Nucleus accumbens (tissue), 56 donors: ENCODE results near the gene PYURF.

Source experiments
- DNase-seq, 56 donors: peaks; one replicate each; lab custom pipeline; 2025; lab: John Stamatoyannopoulos, UW

Gene PYURF, protein sequence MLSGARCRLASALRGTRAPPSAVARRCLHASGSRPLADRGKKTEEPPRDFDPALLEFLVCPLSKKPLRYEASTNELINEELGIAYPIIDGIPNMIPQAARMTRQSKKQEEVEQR

DNA sequence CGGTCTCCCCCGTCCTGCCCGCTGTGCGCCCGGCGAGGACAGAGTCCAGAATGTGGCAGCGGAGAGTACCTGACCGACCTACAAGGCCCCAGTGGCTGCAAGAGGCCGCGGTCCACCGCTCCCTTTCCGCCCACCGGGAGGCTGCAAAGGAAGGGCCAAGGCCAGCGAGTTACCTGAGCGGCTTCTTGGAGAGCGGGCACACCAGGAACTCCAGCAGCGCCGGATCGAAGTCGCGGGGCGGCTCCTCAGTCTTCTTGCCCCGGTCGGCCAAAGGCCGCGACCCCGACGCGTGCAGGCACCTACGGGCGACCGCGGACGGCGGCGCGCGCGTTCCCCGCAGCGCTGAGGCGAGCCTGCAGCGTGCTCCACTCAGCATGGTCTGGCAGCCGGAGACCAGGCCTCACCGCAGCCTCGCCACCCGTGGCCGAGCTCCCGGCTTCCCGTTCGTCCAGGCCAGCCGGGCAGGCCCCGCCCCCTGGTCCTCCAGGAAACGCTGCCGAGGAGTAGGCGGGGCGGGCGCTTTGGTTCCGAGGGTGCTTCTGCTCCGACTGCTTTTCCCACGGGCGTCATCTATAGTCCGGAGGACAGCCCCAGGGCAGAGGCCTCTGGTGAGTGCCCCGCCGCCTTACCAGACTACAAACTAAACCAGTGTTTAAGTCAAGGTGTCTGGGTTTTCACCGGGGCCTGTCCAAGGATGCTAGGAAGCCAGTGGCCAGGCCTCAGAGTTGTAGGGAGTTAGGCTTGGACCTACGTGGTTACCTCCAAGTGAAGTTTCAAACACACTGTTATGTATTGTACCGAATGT is at the start of gene PYURF:
Gene PYURF (minus strand): TSS at position 452 of the 805 bp plus-strand sequence. CDS start 76 bp downstream, at position 376.
- peak; percentile 60 to 95 (median 88) for DNase-seq

DNA sequence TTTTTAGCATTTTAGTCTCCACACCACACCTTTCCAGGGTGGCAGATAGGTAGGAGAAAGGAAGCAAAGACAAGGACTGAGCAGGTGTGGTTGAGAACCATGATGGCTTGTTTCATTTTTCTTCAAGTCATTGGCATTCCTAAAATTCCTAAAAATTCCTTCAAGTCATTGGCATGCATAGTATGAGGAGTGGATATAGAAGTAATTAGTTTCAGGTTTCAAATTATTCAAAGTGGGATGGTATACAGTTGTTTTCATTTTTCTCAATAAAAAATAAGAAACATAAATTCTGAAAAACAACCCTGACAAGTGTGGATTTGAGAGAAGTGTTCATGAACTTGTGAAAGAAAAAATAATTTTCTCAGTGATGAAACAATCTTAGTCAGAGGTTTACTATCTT is 46.4 kb upstream of the PYURF start:
- DNase-seq: no peak

DNA sequence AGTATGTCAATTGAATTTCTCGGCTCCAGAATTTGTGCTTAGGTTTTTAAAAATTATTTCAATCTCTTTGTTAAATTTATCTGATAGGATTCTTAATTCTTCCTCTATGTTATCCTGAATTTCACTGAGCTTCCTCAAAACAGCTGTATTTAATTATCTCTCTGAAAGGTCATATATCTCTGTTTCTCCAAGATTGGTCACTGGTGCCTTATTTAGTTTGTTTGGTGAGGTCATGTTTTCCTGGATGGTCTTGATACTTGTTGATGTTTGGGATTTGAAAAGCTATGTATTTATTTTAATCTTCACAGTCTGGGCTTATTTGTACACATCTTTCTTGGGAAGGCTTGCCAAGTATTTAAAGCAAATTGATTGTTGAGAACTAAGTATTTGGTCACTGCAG is 44.0 kb upstream of the PYURF start:
- DNase-seq: no peak

DNA sequence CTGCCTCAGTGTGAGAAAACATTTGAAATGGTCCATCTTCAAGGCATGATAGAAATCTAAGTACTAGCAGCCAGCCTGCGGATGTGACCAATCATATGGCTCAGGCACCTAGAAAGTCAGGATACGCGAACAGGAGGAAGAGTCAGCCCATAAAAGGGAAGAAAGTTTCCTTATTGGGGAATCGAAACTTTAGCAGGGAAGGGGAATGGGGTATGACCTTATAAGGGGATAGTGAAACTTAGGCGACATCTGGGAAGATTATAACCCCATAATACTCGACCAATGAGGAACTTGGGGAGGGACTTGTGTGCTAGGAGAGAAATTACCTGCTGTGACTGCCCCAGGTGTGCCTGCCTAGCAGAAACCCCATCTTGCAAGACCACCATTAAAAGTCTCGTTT is 26.2 kb upstream of the PYURF start:
- DNase-seq: no peak

DNA sequence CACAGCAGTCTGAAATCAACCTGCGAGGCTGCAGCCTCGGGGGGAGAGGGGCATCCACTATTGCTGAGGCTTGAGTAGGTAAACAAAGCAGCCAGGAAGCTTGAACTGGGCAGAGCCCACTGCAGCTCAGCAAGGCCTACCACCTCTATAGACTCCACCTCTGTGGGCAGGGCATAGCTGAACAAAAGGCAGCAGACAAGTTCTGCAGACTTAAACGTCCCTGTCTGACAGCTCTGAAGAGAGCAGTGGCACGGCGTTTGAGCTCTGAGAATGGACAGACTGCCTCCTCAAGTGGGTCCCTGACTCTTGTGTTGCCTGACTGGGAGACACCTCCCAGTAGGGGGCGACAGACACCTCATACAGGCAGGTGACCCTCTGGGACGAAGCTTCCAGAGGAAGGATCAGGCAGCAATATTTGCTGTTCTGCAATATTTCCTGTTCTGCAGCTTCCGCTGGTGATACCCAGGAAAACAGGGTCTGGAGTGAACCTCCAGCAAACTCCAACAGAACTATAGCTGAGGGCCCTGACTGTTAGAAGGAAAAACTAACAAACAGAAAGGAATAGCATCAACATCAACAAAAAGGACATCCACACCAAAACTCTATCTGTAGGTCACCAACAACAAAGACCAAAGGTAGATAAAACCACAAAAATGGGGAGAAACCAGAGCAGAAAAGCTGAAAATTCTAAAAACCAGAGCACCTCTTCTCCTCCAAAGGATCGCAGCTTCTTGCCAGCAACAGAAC is 15.9 kb upstream of the PYURF start:
- DNase-seq: peak in 23 of 56 donors; percentile 2 to 73 (median 9)

DNA sequence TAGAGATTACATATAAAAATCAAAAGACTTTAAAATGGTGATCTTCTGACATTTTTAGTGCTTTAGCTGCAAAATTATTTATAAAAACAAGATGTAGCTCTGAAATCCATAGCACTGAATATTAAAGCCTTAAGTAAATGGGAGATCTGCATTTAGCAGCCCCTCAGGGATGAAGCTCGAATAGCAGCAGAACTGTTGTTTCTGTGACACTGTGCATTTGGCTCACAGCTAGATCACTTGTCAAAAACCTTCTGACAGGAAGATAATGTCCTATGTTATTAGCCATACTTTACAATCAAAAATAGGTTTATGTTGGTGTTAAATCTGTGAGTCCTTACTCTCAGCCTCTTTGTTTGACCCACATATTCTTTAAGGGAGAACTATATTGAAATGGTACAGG is 14.1 kb upstream of the PYURF start:
- no peak for DNase-seq

DNA sequence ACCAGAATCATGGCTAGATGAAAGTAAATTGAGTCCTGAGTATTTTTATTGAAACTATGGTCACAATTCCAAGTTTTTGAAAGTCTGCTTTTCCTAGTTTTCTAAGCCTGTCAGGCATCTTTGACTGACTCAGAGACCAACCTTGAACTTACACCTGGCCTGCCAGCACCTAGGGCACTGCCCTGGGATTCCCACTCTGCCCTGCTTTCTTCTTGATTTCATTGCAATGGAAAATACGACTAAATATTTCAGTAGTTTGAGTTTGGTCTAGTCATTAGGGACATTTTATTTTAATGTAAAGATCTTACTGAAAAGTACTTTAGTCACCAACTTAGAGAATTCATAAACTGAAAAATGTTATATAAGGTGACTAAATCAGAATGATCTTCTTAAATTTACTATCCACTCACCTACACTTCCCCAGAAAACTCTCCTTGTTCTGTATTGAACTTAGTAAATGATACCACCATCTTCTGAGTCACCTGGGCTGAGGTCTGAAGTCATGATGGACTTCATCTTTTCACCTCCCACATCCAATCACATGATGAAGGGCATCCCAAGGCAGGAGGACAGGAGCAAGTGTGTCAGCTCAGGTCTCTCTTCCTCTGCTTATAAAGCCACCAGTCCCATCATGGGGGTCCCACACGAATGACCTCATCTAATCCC is 11.6 kb upstream of the PYURF start:
- no peak for DNase-seq

DNA sequence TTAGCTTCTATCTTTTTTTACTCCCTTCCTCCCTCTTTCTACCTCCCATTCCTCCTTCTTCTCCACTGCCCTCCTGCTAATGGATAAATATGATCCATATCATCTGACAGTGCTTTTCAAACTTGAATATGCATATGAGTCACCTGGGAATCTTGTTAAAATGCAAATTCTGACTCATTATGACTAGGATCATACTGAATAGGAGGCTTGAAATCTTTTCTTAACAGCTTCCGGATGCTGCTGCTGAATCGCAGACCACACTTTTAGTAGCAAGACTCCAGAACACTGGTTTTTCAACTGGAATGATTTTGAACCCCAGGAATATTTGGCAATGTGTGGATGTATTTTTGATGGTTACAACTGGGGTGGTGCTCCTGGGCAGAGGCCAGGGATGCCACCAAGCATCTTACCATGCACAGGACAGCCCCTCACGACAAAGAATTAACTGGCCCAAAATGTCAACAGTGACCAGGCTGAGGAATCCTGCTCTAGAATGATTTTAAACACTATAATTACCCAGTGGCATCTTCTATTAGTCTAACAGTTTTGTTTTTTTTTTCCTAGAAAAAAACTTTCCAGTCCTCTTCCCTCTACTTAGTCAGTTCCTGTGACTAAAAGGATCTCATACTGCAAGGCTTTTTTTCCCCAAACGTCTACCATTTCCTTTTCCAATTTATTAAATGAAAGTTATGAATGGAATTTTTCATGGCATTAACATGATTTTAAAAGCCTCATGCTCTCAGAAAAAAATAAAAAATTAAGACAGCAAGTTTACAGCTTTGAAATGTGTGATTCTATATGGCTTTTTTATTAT is 10.6 kb upstream of the PYURF start:
- peak in 2 of 56 donors; percentile 6 to 24 for DNase-seq

DNA sequence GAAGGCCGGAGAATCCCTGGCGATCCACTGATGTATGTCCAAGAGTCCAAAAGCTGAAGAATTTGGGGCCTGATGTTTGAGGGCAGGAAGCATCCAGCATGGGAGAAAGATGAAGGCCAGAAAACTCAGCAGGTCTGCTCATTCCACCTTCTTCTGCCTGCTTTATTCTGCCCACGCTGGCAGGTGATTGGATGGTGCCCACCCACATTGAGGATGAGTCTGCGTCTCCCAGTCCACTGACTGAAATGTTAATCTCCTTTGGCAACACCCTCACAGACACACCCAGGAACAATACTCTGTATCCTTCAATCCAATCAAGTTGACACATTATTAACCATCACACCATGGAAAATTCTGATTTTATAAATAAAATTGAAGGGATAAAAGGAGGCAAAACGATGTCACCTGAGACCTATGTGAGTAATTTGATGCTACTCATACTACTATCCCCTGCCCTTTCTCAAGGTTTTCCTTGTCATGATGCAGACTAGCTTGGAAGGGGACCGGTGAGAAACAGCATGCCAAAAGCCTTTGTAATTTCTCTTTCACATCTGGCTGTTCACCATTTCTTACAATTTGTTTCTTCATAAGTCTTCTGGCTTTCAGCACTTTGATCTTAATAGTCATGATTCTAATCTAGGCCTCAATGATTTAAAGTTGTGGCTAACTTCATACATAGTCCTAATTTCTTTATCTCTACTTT is 9.7 kb upstream of the PYURF start:
- peak in 7 of 56 donors; percentile 5 to 38 (median 27) for DNase-seq

DNA sequence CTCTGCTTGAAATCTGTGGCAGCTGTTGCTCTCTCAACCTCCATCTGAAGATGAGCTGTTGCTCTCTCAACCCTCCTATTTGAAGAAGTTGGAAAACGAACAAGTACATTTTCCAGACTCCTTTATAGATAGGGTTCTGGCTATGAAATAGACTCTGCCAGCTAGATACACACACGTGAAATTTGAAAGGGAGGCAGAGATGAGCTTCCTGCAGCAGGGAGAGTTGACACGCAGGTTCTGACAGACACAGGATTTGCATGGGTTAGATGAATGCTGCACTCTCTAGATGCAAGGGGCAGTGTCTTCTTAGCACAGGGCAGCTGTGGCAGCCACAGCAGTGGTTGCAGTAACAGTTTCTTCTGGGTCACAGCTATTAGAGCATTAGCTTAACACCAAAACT is 8.0 kb upstream of the PYURF start:
- no peak for DNase-seq

DNA sequence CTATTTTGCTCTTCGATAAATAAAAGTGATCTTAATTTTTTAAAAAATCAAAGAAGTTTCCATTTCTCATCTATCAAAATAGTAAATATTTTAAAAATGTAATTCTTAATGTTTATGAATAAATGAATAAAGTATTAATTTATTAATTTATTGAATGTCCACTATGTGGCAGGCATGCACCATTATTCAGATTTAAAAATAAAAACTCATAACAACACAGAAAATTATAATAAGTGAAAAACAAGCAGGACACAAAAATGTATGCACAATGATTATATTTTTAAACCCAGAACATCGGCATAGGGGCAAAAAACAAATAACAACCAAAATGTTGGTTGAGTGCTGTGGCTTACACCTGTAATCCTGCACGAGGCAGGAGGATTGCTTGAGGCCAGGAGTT is 5.3 kb upstream of the PYURF start:
- DNase-seq: no peak

DNA sequence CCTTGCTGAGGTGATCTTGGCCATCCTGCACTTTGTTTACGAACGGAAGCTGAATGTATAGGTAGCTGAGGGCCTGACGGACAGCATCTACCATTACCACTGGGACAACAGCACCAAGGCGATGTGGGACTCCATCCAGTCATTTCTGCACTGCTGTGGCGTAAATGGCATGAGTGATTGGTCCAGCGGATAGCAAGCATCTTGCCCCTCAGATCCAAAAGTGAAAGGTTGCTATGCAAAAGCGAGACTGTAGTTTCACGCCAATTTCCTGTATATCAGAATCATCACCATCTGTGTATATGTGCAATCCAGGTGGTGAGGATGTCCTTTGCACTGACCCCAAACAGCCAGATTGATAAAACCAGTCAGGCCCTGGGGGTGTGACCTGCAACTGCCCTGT is 4.2 kb upstream of the PYURF start:
- DNase-seq: no peak

DNA sequence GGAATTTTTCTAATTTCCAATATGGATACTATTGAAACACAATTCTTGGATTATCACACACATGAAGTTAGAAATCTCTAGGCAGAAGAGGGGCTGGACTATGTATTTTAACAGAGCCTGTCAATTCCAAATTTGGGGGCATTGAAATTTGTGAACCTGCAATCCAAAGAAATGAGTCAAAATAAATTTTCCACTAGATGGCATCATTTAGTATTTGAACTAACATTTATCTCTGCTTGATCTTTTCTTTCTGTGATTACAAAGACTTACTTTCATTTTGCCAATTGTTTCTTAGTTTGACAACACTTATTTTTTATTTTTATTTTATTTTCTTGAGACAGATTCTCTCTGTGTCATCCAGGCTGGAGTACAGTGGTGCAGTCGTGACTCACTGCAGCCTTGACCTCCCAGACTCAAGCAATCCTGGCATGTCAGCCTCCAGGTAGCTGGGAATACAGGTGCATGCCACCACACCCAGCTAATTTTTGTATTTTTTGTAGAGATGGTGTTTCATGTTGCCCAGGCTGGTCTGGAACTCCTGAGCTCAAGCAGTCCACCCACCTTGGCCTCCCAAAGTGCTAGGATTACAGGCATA is 2.7 kb upstream of the PYURF start:
- DNase-seq: peak in 1 of 56 donors; percentile 3

DNA sequence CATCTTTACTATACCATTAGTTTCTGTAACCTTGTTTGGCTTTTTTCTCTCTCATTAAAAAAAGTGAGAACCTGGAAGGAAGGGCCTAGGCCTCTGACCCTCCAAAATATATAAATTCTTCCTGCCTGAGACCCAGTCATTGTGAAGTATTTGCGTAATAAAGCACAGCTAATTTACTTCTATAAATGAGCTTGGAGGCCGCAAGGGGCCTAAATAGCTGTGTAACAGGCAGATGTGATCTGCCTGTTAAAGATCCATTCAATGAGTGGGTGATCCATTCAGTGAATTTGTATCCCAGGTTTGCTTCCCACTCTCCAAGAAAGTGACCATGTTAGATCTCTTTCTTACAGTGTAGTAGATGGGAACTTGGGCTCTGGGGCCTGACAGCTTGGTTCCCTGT is 595 bp upstream of the PYURF start:
- peak in 1 of 56 donors; percentile 31 for DNase-seq

DNA sequence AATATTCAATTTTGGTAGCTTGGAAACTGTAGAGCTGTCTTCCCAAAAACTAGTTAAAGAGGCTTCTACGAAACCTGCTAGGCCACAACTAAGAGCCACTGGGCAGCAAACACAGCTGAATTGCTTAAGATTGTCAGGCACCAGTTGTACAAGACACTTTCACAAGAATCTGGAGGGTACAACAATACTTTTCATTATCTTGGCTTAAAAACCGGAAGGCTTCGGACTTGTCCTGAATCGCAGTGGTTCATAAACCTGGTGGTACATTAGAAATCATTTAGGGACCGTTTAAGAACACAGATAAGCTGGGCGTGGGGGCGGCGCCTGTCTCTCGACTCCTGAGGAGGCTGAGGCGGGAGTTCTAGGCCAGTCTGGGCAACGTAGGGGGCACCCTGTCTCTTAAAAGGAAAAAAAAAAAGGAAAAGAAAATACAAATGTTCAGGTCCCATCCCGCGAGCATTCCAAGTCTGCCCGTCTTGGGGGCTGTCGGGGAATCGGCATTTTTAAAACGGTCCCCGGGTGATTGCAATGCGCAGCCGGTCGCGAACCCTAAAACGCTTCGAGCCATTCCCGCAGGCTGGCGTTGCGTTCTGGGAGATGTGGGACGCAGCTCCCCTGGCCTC is 763 bp downstream of the PYURF start:
- DNase-seq: peak in 18 of 56 donors; percentile 3 to 58 (median 31)

DNA sequence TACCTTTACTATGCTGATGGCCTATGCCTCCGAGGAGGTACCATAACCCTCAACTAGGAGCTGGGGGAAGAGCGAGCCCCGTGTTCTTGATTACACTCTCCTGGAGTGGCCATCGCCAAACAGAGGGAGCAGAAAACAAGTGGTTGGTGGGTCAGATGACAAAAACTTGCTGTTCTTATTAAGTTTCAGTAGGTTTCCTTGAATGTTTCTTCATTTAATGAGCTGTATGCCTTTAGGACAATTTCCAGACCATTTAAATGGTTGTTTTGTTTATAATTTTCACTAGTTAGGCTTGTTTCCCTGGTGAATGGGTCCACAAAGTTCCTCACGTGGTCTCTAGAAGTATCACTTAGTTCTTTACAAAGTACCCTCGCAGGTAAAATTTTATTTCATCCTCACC is 4.7 kb downstream of the PYURF start:
- DNase-seq: no peak

DNA sequence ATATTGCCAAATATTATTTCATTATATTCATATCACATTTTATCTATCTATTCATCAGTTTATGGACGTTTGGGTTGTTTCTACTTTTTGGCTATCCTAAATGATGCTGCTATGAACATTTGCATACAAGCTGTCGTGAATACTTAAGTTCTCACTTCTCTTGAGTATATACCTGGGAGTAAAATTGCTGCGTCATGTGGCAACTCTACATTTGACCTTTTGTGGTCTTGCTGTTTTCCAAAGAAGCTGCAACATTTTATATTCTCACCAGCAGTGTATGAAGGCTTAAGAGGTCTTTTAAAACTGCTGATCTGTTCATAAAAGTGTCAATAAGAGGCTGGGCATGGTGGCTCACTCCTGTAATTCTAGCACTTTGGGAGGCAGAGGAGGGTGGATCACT is 5.8 kb downstream of the PYURF start:
- DNase-seq: no peak

DNA sequence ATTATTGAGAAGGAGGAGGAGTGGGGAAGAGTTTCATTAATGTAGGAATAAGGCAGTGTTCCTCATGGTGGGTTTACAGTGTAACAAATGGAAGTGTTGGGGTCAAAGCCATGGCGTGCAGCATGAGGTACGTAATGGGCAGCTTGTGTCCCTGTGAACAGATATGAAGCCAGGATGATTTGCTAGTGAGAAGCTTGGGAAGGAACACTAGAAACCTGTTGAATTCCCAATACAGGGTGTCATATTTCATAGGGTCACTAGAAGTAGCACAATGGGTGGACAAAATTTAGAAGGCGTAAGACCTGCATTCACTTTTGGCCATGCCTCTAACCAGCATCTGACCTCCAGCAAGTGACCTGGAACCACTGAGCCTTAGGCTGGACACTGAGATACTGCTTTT is 6.8 kb downstream of the PYURF start:
- no peak for DNase-seq
